Neural cell (in vitro differentiated cells): ENCODE data around the gene KRT78. TPM values are rescaled to one million over a fixed set of nuclear protein-coding genes. Genes with fewer than 3 reads are reported as not detected.

ENCODE experiments used
- H2AFZ ChIP-seq: fragments of 200-600, 300-800 bp; sonication (generic), shearing (Covaris generic); 2 replicates; pipeline ENCODE4 v1.6.0; 2014; ENCODE audit warnings: low read depth, mild to moderate bottlenecking, antibody characterized with exemption, low read length, moderate library complexity
- H3F3A ChIP-seq: fragments of 200-600 bp; shearing (Covaris generic); 2 replicates; pipeline ENCODE4 v1.6.1; 2016; ENCODE audit warnings: mild to moderate bottlenecking, moderate library complexity, mixed read lengths, antibody characterized with exemption, low read length; ENCODE audit not compliant: insufficient read depth, poor library complexity, severe bottlenecking
- H3K27ac ChIP-seq: fragments of 200-600, 300-800 bp; sonication (generic), shearing (Covaris generic); 2 replicates; pipeline ENCODE4 v1.5.1; 2014; ENCODE audit warnings: mild to moderate bottlenecking, low read length, moderate library complexity
- H3K27me3 ChIP-seq: fragments of 300-800, 200-600 bp; sonication (generic), shearing (Covaris generic); 2 replicates; pipeline ENCODE4 v1.6.0; 2014; ENCODE audit warnings: mild to moderate bottlenecking, low read depth, low read length, moderate library complexity; ENCODE audit not compliant: insufficient read depth
- H3K36me3 ChIP-seq: fragments of 300-800, 200-600 bp; sonication (generic), shearing (Covaris generic); 2 replicates; pipeline ENCODE4 v1.5.1; 2014; ENCODE audit warnings: mild to moderate bottlenecking, antibody characterized with exemption, low read length, moderate library complexity; ENCODE audit not compliant: insufficient read depth
- H3K4me2 ChIP-seq: fragments of 300-800, 200-600 bp; sonication (generic), shearing (Covaris generic); 2 replicates; pipeline ENCODE4 v1.6.0; 2014; ENCODE audit warnings: mild to moderate bottlenecking, low read length
- H3K4me3 ChIP-seq: fragments of 300-800, 200-600 bp; sonication (generic), shearing (Covaris generic); 2 replicates; pipeline ENCODE4 v1.5.1; 2014; ENCODE audit warnings: mild to moderate bottlenecking, low read length, moderate library complexity
- H3K79me2 ChIP-seq: fragments of 200-600 bp; shearing (Covaris generic); replicated peaks from 2 replicates; pipeline ENCODE4 v1.6.0; 2014; ENCODE audit warnings: mild to moderate bottlenecking, low read length, moderate library complexity; ENCODE audit not compliant: insufficient read depth
- H3K9ac ChIP-seq: fragments of 300-800, 200-600 bp; sonication (generic), shearing (Covaris generic); 2 replicates; pipeline ENCODE4 v1.6.1; 2016; ENCODE audit warnings: mild to moderate bottlenecking, low read length, mixed read lengths
- H3K9me2 ChIP-seq: fragments of 200-600 bp; shearing (Covaris generic); 2 replicates; pipeline ENCODE4 v1.6.1; 2016; ENCODE audit warnings: mild to moderate bottlenecking, low read length, mixed read lengths; ENCODE audit not compliant: insufficient read depth
- H3K9me3 ChIP-seq: fragments of 200-600, 300-800 bp; sonication (generic), shearing (Covaris generic); 2 replicates; pipeline ENCODE4 v1.6.1; 2016; ENCODE audit warnings: mild to moderate bottlenecking, mixed run types, low read length, moderate library complexity, mixed read lengths
- H4K20me1 ChIP-seq: fragments of 200-600 bp; shearing (Covaris generic); 2 replicates; pipeline ENCODE4 v1.6.1; 2016; ENCODE audit warnings: mild to moderate bottlenecking, mixed run types; ENCODE audit not compliant: insufficient read depth
- CTCF ChIP-seq: fragments of 450-650 bp; IDR thresholded peaks from 2 replicates; pipeline ENCODE4 v1.5.1; 2014; ENCODE audit warnings: antibody characterized with exemption, mild to moderate bottlenecking, moderate library complexity; ENCODE audit not compliant: poor library complexity, severe bottlenecking
- EP300 ChIP-seq: fragments of 450-650 bp; conservative IDR thresholded peaks from 2 replicates; pipeline ENCODE4 v1.6.1; 2014; ENCODE audit warnings: antibody characterized with exemption, mild to moderate bottlenecking, moderate library complexity; ENCODE audit not compliant: poor library complexity, severe bottlenecking
- EZH2 ChIP-seq: fragments of 200-600, 300-800 bp; shearing (Covaris generic), sonication (generic); IDR thresholded peaks from 2 replicates; pipeline ENCODE4 v1.6.1; 2014; ENCODE audit warnings: antibody characterized with exemption, low read length, borderline replicate concordance, mild to moderate bottlenecking; ENCODE audit not compliant: insufficient read depth, poor library complexity, severe bottlenecking
- MXI1 ChIP-seq: fragments of 450-650 bp; conservative IDR thresholded peaks from 2 replicates; pipeline ENCODE4 v1.6.1; 2014; ENCODE audit warnings: antibody characterized with exemption, mild to moderate bottlenecking; ENCODE audit not compliant: poor library complexity, severe bottlenecking
- POLR2AphosphoS5 ChIP-seq: IDR thresholded peaks from 2 replicates; pipeline ENCODE4 v1.6.1; 2012
- RAD21 ChIP-seq: fragments of 450-650 bp; conservative IDR thresholded peaks from 2 replicates; pipeline ENCODE4 v1.6.1; 2014; ENCODE audit warnings: antibody characterized with exemption, mild to moderate bottlenecking, moderate library complexity
- REST ChIP-seq: IDR thresholded peaks from 2 replicates; pipeline ENCODE4 v1.6.1; 2012; ENCODE audit warnings: borderline replicate concordance
- SMC3 ChIP-seq: fragments of 450-650 bp; conservative IDR thresholded peaks from 2 replicates; pipeline ENCODE4 v1.6.1; 2014; ENCODE audit warnings: antibody characterized with exemption, mild to moderate bottlenecking, moderate library complexity; ENCODE audit not compliant: poor library complexity
- TAF1 ChIP-seq: IDR thresholded peaks from 2 replicates; pipeline ENCODE4 v1.6.1; 2012; ENCODE audit warnings: low read depth
- polyA plus RNA-seq: library from polyadenylated mRNA; depleted of rRNA; stranded (reverse); fragments of >200 nt; gene quantifications from 2 replicates; pipeline ENCODE4 v1.2.3, GENCODE V29; 2014

KRT78 gene
- polyA plus RNA-seq, 1 donor from 2014 or later, result not detected

GRCh38 chr12:52879394-52880351, 30.9 kb upstream of the KRT78 start:
- no peak overlapping the region for H3K9ac ChIP-seq
- H3K79me2 ChIP-seq, result no peaks in the 10 kb centered on the region
- peak overlapping the region; percentile 50 for H3K4me3 ChIP-seq
- TF ChIP-seq MXI1 (no peak), CTCF (peak; percentile 93), REST (no peak), EP300 (no peak), SMC3 (peak; percentile 98), RAD21 (peak; percentile 97), TAF1 (no peak), EZH2 (no peak)
- no peak overlapping the region for H3K4me2 ChIP-seq
- H3F3A ChIP-seq, result no peaks in the 10 kb centered on the region
- H3K9me2 ChIP-seq, result no peaks in the 10 kb centered on the region
- no peaks in the 10 kb centered on the region for H3K36me3 ChIP-seq
- no peaks in the 10 kb centered on the region for H3K9me3 ChIP-seq
- H3K27me3 ChIP-seq, result peaks cover 3% of the 10 kb centered on the region
- H4K20me1 ChIP-seq, result no peaks in the 10 kb centered on the region
- no peak overlapping the region for H2AFZ ChIP-seq
- H3K27ac ChIP-seq, result no peak overlapping the region

GRCh38 chr12:52878507-52879393, 30.0 kb upstream of the KRT78 start:
- Histone ChIP-seq H3K9ac (no peak overlapping the region), H3K79me2 (no peaks in the 10 kb centered on the region), H3K4me2 (no peak overlapping the region), H3K4me3 (no peak overlapping the region), H3K9me3 (no peaks in the 10 kb centered on the region), H3F3A (no peaks in the 10 kb centered on the region), H3K27me3 (peaks cover 9% of the 10 kb centered on the region), H3K9me2 (no peaks in the 10 kb centered on the region), H2AFZ (no peak overlapping the region), H4K20me1 (no peaks in the 10 kb centered on the region), H3K27ac (no peak overlapping the region), H3K36me3 (no peaks in the 10 kb centered on the region)
- no peak for TF ChIP-seq REST
- TF ChIP-seq CTCF, result no peak
- no peak for TF ChIP-seq EZH2
- no peak for TF ChIP-seq EP300
- no peak for TF ChIP-seq SMC3
- no peak for TF ChIP-seq TAF1
- TF ChIP-seq RAD21, result no peak
- TF ChIP-seq MXI1, result no peak
- TF ChIP-seq POLR2AphosphoS5, result no peak
